RWPE2 (cell line): ENCODE results near the gene SCART1.

Source experiments
- ATAC-seq: fragments of 200-7000 bp; cut with Tn5 transposase; 3 replicates; pipeline ENCODE4 v1.9.1; 2021; ENCODE audit warnings: low read depth
- DNase-seq: peaks from one replicate; pipeline ENCODE4 v3.0.0-alpha.2; 2020; ENCODE audit warnings: low spot score
- H3K27ac ChIP-seq: fragments of 450-650 bp; 2 replicates; pipeline ENCODE4 v1.5.1; 2017; ENCODE audit warnings: mild to moderate bottlenecking; ENCODE audit not compliant: poor library complexity, severe bottlenecking
- H3K27me3 ChIP-seq: fragments of 250-450 bp; sonication (Bioruptor Pico); 2 replicates; pipeline ENCODE4 v1.5.1; 2021; ENCODE audit warnings: mild to moderate bottlenecking, moderate library complexity; ENCODE audit not compliant: insufficient read depth, poor library complexity, severe bottlenecking
- H3K36me3 ChIP-seq: fragments of 250-450 bp; sonication (Bioruptor Pico); 2 replicates; pipeline ENCODE4 v1.5.1; 2020; ENCODE audit warnings: low read depth, mild to moderate bottlenecking, moderate library complexity
- H3K4me1 ChIP-seq: fragments of 250-450 bp; sonication (Bioruptor Pico); 2 replicates; pipeline ENCODE4 v1.5.1; 2021; ENCODE audit warnings: mild to moderate bottlenecking, moderate library complexity; ENCODE audit not compliant: insufficient read depth, poor library complexity, severe bottlenecking
- H3K4me3 ChIP-seq: fragments of 250-450 bp; sonication (Bioruptor Pico); 2 replicates; pipeline ENCODE4 v1.5.1; 2021; ENCODE audit warnings: mild to moderate bottlenecking, moderate library complexity; ENCODE audit not compliant: severe bottlenecking
- H3K9me3 ChIP-seq: fragments of 250-450 bp; sonication (Bioruptor Pico); 2 replicates; pipeline ENCODE4 v1.5.1; 2021; ENCODE audit warnings: mild to moderate bottlenecking, moderate library complexity; ENCODE audit not compliant: severe bottlenecking
- CTCF ChIP-seq: fragments of 450-650 bp; IDR thresholded peaks from one replicate; pipeline ENCODE4 v1.5.1; 2017; ENCODE audit warnings: mild to moderate bottlenecking, moderate library complexity; ENCODE audit not compliant: poor library complexity, severe bottlenecking

The SCART1 gene

DNA sequence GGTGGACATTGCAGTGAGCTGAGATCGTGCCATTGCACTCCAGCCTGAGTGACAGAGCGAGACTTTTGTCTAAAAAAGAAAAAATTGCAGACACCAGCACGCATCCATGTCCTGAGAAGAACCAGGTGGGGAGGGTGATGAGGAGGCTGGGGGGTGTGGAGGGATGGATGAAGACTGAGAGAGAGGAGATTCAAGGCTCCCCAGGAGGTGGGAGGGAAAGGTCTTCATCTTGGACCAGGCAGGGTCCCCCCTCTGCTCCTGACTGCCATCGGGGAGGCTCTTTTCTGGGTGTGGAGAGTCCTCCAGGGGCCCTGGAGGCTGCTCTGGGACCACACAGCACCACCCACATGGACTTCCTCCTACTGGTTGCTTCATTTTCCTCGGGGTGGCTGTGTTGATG, 1.5 kb downstream of the SCART1 start:
- H3K9me3 ChIP-seq: no peaks in the 10 kb centered on the region
- no peaks in the 10 kb centered on the region for H3K36me3 ChIP-seq
- no peaks in the 10 kb centered on the region for H3K4me1 ChIP-seq
- no peaks in the 10 kb centered on the region for H3K27me3 ChIP-seq
- DNase-seq (no peak), ATAC-seq (no peak)
- H3K4me3 ChIP-seq: no peak overlapping the region
- no peak overlapping the region for H3K27ac ChIP-seq
- TF ChIP-seq CTCF: no peak

GRCh38 chr10:133455611-133456031, 1.9 kb downstream of the SCART1 start:
- ATAC-seq (no peak), DNase-seq (peak; percentile 57)
- H3K9me3 ChIP-seq: no peaks in the 10 kb centered on the region
- H3K36me3 ChIP-seq: no peaks in the 10 kb centered on the region
- no peak for TF ChIP-seq CTCF
- no peaks in the 10 kb centered on the region for H3K27me3 ChIP-seq
- no peak overlapping the region for H3K27ac ChIP-seq
- H3K4me1 ChIP-seq: no peaks in the 10 kb centered on the region
- H3K4me3 ChIP-seq: no peak overlapping the region

- Histone ChIP-seq H3K27ac (no peak overlapping the region), H3K9me3 (no peaks in the 10 kb centered on the region), H3K4me1 (no peaks in the 10 kb centered on the region)
These were observed 2.6 kb downstream of the SCART1 start for GRCh38 chr10:133456041-133456951.

GRCh38 chr10:133457100-133457841, 3.5 kb downstream of the SCART1 start:
- Histone ChIP-seq H3K4me3 (no peak overlapping the region), H3K9me3 (no peaks in the 10 kb centered on the region), H3K27ac (no peak overlapping the region), H3K27me3 (no peaks in the 10 kb centered on the region), H3K36me3 (no peaks in the 10 kb centered on the region), H3K4me1 (no peaks in the 10 kb centered on the region)
- ATAC-seq (no peak), DNase-seq (peak; percentile 61)
- TF ChIP-seq CTCF: no peak

More at GRCh38 chr10:133456041-133456951, 2.6 kb downstream of the SCART1 start:
- no peak for TF ChIP-seq CTCF
- peak; percentile 58 for DNase-seq
- Histone ChIP-seq H3K36me3 (no peaks in the 10 kb centered on the region), H3K27me3 (no peaks in the 10 kb centered on the region), H3K4me3 (no peak overlapping the region)
- no peak for ATAC-seq
